ENCODE results near the gene DLK1. TPM values are rescaled to one million over a fixed set of nuclear protein-coding genes. Genes with fewer than 3 reads are reported as not detected.

Gene DLK1
- polyA plus RNA-seq, 1 of the 3 experiments (the other 2 are of a cell fraction): 1.7 TPM

GRCh38 chr14:100723830-100724437, 2.8 kb upstream of the DLK1 start:
- 58% methylated on average over 11 of the region's 14 CpGs for WGBS (ENCODE audit: low lambda C conversion rate)
- H3K4me3 ChIP-seq (ENCODE audit: low read depth in 2 of 2, low read length in 1 of 2): no peak overlapping the region
- H3F3A ChIP-seq (replicated peaks; ENCODE audit: insufficient read depth): no peaks in the 10 kb centered on the region
- POLR2A ChIA-PET: interaction anchor here (2.0 to 2.4 kb wide), 2 partner anchors 9 to 46 kb away, joined by 6 to 9 read pairs; no protein-coding TSS in a partner anchor
- no peaks in the 10 kb centered on the region for H3K9me2 ChIP-seq
- no peaks in the 10 kb centered on the region for H3K36me3 ChIP-seq (replicated peaks in 1 of 2; ENCODE audit: control insufficient read depth in 1 of 2, insufficient read depth in 2 of 2, low read length in 1 of 2)
- no peak overlapping the region for H3K4me2 ChIP-seq
- H3K4me1 ChIP-seq (ENCODE audit: control insufficient read depth in 1 of 2, insufficient read depth in 2 of 2, low read depth in 1 of 2, low read length in 1 of 2): peaks cover 0 to 76% of the 10 kb centered on the region in 2 experiments; a peak in 1 of 4 replicates
- H2AFZ ChIP-seq (ENCODE audit: low read depth): no peak overlapping the region
- TF ChIP-seq MEF2A (IDR thresholded peaks at IDR 0.05; ENCODE audit: borderline replicate concordance, low read depth): no peak
- TF ChIP-seq MXI1 (IDR thresholded peaks at IDR 0.05; ENCODE audit: low read depth, low read length): no peak
- TF ChIP-seq GATA2 (CRISPR knock-in tag; IDR thresholded peaks at IDR 0.05): no peak
- DNase-seq: no peak
- no peaks in the 10 kb centered on the region for H3K9me3 ChIP-seq
- no peaks in the 10 kb centered on the region for H4K20me1 ChIP-seq (ENCODE audit: insufficient read depth)
- no peak overlapping the region for H3K9ac ChIP-seq
- peaks cover 13% of the 10 kb centered on the region; the same call in 1 of the 2 replicates for H3K27me3 ChIP-seq (ENCODE audit: insufficient read depth)
- CTCF ChIA-PET: interaction anchor here (0.9 to 1.7 kb wide), 4 partner anchors 13 to 307 kb away, joined by 3 to 5 read pairs (median 4); no protein-coding TSS in a partner anchor
- no peak overlapping the region; a peak in 1 of 4 replicates for H3K27ac ChIP-seq (ENCODE audit: low read depth in 2 of 2, low read length in 1 of 2)
- H3K79me2 ChIP-seq (ENCODE audit: insufficient read depth): no peaks in the 10 kb centered on the region

- no peak for DNase-seq
- H3K4me1 ChIP-seq (ENCODE audit: control insufficient read depth in 1 of 2, insufficient read depth in 2 of 2, low read depth in 1 of 2, low read length in 1 of 2): peaks cover 0 to 76% of the 10 kb centered on the region in 2 experiments; a peak in 1 of 4 replicates
- WGBS (ENCODE audit: low lambda C conversion rate): 60% methylated on average over 3 of the region's 4 CpGs
- no peak overlapping the region for H2AFZ ChIP-seq (ENCODE audit: low read depth)
- no peaks in the 10 kb centered on the region for H4K20me1 ChIP-seq (ENCODE audit: insufficient read depth)
- H3K9me3 ChIP-seq: no peaks in the 10 kb centered on the region
- no peak overlapping the region for H3K4me3 ChIP-seq (ENCODE audit: low read depth in 2 of 2, low read length in 1 of 2)
- TF ChIP-seq FOXM1 (IDR thresholded peaks at IDR 0.05; ENCODE audit: low read depth): no peak
- TF ChIP-seq NRF1 (IDR thresholded peaks at IDR 0.05; ENCODE audit: low read depth, low read length): no peak
- TF ChIP-seq, protein P1, sequence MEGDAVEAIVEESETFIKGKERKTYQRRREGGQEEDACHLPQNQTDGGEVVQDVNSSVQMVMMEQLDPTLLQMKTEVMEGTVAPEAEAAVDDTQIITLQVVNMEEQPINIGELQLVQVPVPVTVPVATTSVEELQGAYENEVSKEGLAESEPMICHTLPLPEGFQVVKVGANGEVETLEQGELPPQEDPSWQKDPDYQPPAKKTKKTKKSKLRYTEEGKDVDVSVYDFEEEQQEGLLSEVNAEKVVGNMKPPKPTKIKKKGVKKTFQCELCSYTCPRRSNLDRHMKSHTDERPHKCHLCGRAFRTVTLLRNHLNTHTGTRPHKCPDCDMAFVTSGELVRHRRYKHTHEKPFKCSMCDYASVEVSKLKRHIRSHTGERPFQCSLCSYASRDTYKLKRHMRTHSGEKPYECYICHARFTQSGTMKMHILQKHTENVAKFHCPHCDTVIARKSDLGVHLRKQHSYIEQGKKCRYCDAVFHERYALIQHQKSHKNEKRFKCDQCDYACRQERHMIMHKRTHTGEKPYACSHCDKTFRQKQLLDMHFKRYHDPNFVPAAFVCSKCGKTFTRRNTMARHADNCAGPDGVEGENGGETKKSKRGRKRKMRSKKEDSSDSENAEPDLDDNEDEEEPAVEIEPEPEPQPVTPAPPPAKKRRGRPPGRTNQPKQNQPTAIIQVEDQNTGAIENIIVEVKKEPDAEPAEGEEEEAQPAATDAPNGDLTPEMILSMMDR (IDR thresholded peaks at IDR 0.05): no peak
- no peak for TF ChIP-seq IRF3 (IDR thresholded peaks at IDR 0.05; ENCODE audit: low read depth, low read length)
- TF ChIP-seq USF1 (IDR thresholded peaks at IDR 0.05; ENCODE audit: borderline replicate concordance, low read depth): no peak
- TF ChIP-seq EP300 (IDR thresholded peaks at IDR 0.05; ENCODE audit: borderline replicate concordance in 1 of 2, low read depth in 1 of 2, low read length in 1 of 2): no peak
- no peak for TF ChIP-seq RAD21 (IDR thresholded peaks at IDR 0.05; ENCODE audit: low read length)
- no peak for TF ChIP-seq EZH2phosphoT487 (IDR thresholded peaks at IDR 0.05; ENCODE audit: borderline replicate concordance, low read depth)
- no peak for TF ChIP-seq RXRA (IDR thresholded peaks at IDR 0.05; ENCODE audit: borderline replicate concordance, low read depth)
- no peak for TF ChIP-seq MXI1 (IDR thresholded peaks at IDR 0.05; ENCODE audit: low read depth, low read length)
- TF ChIP-seq GABPA (IDR thresholded peaks at IDR 0.05; ENCODE audit: low read depth): no peak
- TF ChIP-seq, protein P2, sequence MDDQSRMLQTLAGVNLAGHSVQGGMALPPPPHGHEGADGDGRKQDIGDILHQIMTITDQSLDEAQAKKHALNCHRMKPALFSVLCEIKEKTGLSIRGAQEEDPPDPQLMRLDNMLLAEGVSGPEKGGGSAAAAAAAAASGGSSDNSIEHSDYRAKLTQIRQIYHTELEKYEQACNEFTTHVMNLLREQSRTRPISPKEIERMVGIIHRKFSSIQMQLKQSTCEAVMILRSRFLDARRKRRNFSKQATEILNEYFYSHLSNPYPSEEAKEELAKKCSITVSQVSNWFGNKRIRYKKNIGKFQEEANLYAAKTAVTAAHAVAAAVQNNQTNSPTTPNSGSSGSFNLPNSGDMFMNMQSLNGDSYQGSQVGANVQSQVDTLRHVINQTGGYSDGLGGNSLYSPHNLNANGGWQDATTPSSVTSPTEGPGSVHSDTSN (IDR thresholded peaks at IDR 0.05): no peak
- no peak for TF ChIP-seq GATA2 (CRISPR knock-in tag; IDR thresholded peaks at IDR 0.05)
- H3K4me2 ChIP-seq: no peak overlapping the region
- ChIA-PET CTCF (interaction anchor here (1.7 to 2.3 kb wide), 2 partner anchors 13 to 61 kb away, joined by 4 to 8 read pairs; no protein-coding TSS in a partner anchor), POLR2A (interaction anchor here (2.4 kb wide), 1 partner anchor 46 kb away, joined by 6 read pairs; no protein-coding TSS in a partner anchor)
- no peak overlapping the region for H3K9ac ChIP-seq
- peaks cover 14% of the 10 kb centered on the region; the same call in 1 of the 2 replicates for H3K27me3 ChIP-seq (ENCODE audit: insufficient read depth)
- no peaks in the 10 kb centered on the region for H3K9me2 ChIP-seq
- H3F3A ChIP-seq (replicated peaks; ENCODE audit: insufficient read depth): no peaks in the 10 kb centered on the region
- no peak overlapping the region; a peak in 1 of 4 replicates for H3K27ac ChIP-seq (ENCODE audit: low read depth in 2 of 2, low read length in 1 of 2)
- H3K79me2 ChIP-seq (ENCODE audit: insufficient read depth): no peaks in the 10 kb centered on the region
- H3K36me3 ChIP-seq (replicated peaks in 1 of 2; ENCODE audit: control insufficient read depth in 1 of 2, insufficient read depth in 2 of 2, low read length in 1 of 2): no peaks in the 10 kb centered on the region
Measured at GRCh38 chr14:100724536-100724935, 2.2 kb upstream of the DLK1 start.

Data from SK-N-SH (cell line).